ENCODE results near the gene FBXO36.

DNA sequence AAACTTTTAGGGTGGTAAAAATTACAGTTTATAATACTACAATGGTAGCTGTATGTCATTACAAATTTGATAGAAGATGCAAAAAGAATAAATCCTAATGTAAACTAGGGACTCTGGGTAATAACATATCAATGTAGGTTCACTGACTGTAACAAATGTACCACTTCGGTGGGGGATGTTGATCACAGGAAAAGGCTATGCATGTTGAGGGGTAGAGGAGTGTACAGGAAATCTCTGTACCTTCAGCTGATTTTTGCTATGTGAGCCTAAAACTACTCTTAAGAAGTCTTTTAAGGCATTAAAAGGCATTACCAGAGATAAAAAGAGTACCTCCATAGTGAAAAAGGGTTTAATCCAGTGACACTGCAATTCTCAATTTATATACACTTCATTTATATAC lies 25.4 kb upstream of the FBXO36 start:
- TF ChIP-seq, protein P1, sequence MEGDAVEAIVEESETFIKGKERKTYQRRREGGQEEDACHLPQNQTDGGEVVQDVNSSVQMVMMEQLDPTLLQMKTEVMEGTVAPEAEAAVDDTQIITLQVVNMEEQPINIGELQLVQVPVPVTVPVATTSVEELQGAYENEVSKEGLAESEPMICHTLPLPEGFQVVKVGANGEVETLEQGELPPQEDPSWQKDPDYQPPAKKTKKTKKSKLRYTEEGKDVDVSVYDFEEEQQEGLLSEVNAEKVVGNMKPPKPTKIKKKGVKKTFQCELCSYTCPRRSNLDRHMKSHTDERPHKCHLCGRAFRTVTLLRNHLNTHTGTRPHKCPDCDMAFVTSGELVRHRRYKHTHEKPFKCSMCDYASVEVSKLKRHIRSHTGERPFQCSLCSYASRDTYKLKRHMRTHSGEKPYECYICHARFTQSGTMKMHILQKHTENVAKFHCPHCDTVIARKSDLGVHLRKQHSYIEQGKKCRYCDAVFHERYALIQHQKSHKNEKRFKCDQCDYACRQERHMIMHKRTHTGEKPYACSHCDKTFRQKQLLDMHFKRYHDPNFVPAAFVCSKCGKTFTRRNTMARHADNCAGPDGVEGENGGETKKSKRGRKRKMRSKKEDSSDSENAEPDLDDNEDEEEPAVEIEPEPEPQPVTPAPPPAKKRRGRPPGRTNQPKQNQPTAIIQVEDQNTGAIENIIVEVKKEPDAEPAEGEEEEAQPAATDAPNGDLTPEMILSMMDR (conservative IDR thresholded peaks at IDR 0.05; ENCODE audit: low read depth in 2 of 2) = no peak
- TF ChIP-seq EZH2phosphoT487 (IDR thresholded peaks at IDR 0.05; ENCODE audit: unreplicated experiment) = no peak
- no peak for TF ChIP-seq POLR2AphosphoS5 (IDR thresholded peaks at IDR 0.05; ENCODE audit: low read depth)
